A549 (cell line): ENCODE measurements around the gene TTC34. TPM values are rescaled to one million over a fixed set of nuclear protein-coding genes. Genes with fewer than 3 reads are reported as not detected.

ENCODE experiments used
- ATAC-seq, 2 experiments: fragments of 200-7000 bp in 1 of 2; fragments of >200 bp in 1 of 2; cut with Nextera tagmentation in 1 of 2; cut with Tn5 transposase in 1 of 2; 3 replicates each; pipeline versions ENCODE4 v1.8.0 to v1.9.1; 2018 to 2020; ENCODE audit warnings: mild to moderate bottlenecking in 1 of 2, moderate library complexity in 1 of 2
- CTCF ChIA-PET: fragments of 300-600 bp; sonication (Branson Sonifier 250); formaldehyde crosslinking; extraction: SDS; loops from one replicate; lab custom pipeline; 2021; ENCODE audit warnings: antibody characterized with exemption, inconsistent platforms; lab: Yijun Ruan, JAX
- POLR2A ChIA-PET: fragments of 350-600 bp; formaldehyde crosslinking; extraction: SDS; loops from one replicate; lab custom pipeline; 2021; ENCODE audit warnings: antibody characterized with exemption, inconsistent platforms; lab: Yijun Ruan, JAX
- DNase-seq, 2 experiments: peaks; one replicate each; pipeline versions ENCODE4 v3.0.0 to v3.0.0-alpha.2; 2011 to 2016; ENCODE audit warnings: low read depth in 1 of 2, low spot score in 1 of 2
- FAIRE-seq: peaks from 2 replicates; lab custom pipeline; 2011; peaks lifted over from hg19 to GRCh38; lab: Jason Lieb, UNC
- H3K27ac ChIP-seq, 2 experiments: fragments of >200 bp; sonication (Bioruptor Twin); formaldehyde crosslinking; 3 replicates each; pipeline ENCODE4 v1.5.1; 2016 to 2017
- H3K4me1 ChIP-seq: fragments of >200 bp; sonication (Bioruptor Twin); formaldehyde crosslinking; 3 replicates; pipeline ENCODE4 v1.6.1; 2016
- H3K4me2 ChIP-seq: fragments of >200 bp; sonication (Bioruptor Twin); formaldehyde crosslinking; 3 replicates; pipeline ENCODE4 v1.6.1; 2016
- H3K4me3 ChIP-seq: fragments of >200 bp; sonication (Bioruptor Twin); formaldehyde crosslinking; 3 replicates; pipeline ENCODE4 v1.5.1; 2016
- H3K9me3 ChIP-seq: fragments of >200 bp; sonication (Bioruptor Twin); formaldehyde crosslinking; 3 replicates; pipeline ENCODE4 v1.6.1; 2016
- CBX8 ChIP-seq: fragments of 200-600 bp; sonication (generic); IDR thresholded peaks from 2 replicates; pipeline ENCODE4 v1.6.1; 2016
- CEBPB ChIP-seq, 2 experiments: fragments of >200 bp in 1 of 2; sonication (Bioruptor Twin) in 1 of 2; formaldehyde crosslinking in 1 of 2; IDR thresholded peaks; 2 replicates each; pipeline ENCODE4 v1.6.1; 2012 to 2016
- CTCF ChIP-seq: fragments of >200 bp; sonication (Bioruptor Twin); formaldehyde crosslinking; IDR thresholded peaks from 3 replicates; pipeline ENCODE4 v1.5.1; 2016
- ELK1 ChIP-seq: fragments of 150-350 bp; IDR thresholded peaks from 2 replicates; pipeline ENCODE4 v1.6.1; 2014; ENCODE audit warnings: low read depth, mild to moderate bottlenecking, low read length
- EP300 ChIP-seq, 2 experiments: fragments of >200 bp; sonication (Bioruptor Twin); formaldehyde crosslinking; IDR thresholded peaks; 2 replicates in 1 of 2; 3 replicates in 1 of 2; pipeline ENCODE4 v1.6.1; 2016 to 2017
- FOSL2 ChIP-seq, 2 experiments: fragments of 450-650 bp in 1 of 2; fragments of >200 bp in 1 of 2; sonication (Bioruptor Twin) in 1 of 2; formaldehyde crosslinking; IDR thresholded peaks; 2 replicates each; pipeline versions ENCODE4 v1.5.0 to v1.6.1; 2016 to 2020; ENCODE audit warnings: mild to moderate bottlenecking in 1 of 2, moderate library complexity in 1 of 2
- FOXS1 ChIP-seq: fragments of 250-450 bp; sonication (Bioruptor Pico); IDR thresholded peaks from 2 replicates; pipeline ENCODE4 v1.5.0; 2020; ENCODE audit warnings: mild to moderate bottlenecking, moderate library complexity
- GATA3 ChIP-seq: IDR thresholded peaks from 2 replicates; pipeline ENCODE4 v1.6.1; 2012; ENCODE audit warnings: borderline replicate concordance
- HEYL ChIP-seq: fragments of 250-450 bp; sonication (Bioruptor Pico); IDR thresholded peaks from 2 replicates; pipeline ENCODE4 v1.8.0; 2021; ENCODE audit warnings: mild to moderate bottlenecking, moderate library complexity
- HMGXB4 ChIP-seq: fragments of 250-450 bp; sonication (Bioruptor Pico); IDR thresholded peaks from 2 replicates; pipeline ENCODE4 v1.5.0; 2021; ENCODE audit warnings: mild to moderate bottlenecking, moderate library complexity, borderline replicate concordance
- KDM1A ChIP-seq: fragments of 200-600 bp; sonication (generic); IDR thresholded peaks from 2 replicates; pipeline ENCODE4 v1.6.1; 2016; ENCODE audit warnings: low read depth, mild to moderate bottlenecking
- NPAS2 ChIP-seq: fragments of 250-450 bp; sonication (Bioruptor Pico); IDR thresholded peaks from 2 replicates; pipeline ENCODE4 v1.8.0; 2022; ENCODE audit warnings: mild to moderate bottlenecking, moderate library complexity, borderline replicate concordance
- POLR2A ChIP-seq: IDR thresholded peaks from 2 replicates; pipeline ENCODE4 v1.6.1; 2012; ENCODE audit warnings: mild to moderate bottlenecking, low read length
- RAD21 ChIP-seq, 2 experiments: fragments of >200 bp in 1 of 2; sonication (Bioruptor Twin) in 1 of 2; formaldehyde crosslinking in 1 of 2; IDR thresholded peaks in 1 of 2; conservative IDR thresholded peaks in 1 of 2; 2 replicates in 1 of 2; 3 replicates in 1 of 2; pipeline ENCODE4 v1.6.1; 2012 to 2018; ENCODE audit warnings: inconsistent platforms in 1 of 2
- RCOR1 ChIP-seq: fragments of 150-350 bp; IDR thresholded peaks from 2 replicates; pipeline ENCODE4 v1.6.1; 2014; ENCODE audit warnings: antibody characterized with exemption, low read length, low read depth
- RFX5 ChIP-seq: fragments of 450-650 bp; IDR thresholded peaks from 2 replicates; pipeline ENCODE4 v1.7.1; 2014; ENCODE audit warnings: antibody characterized with exemption, mild to moderate bottlenecking, moderate library complexity
- SMC3 ChIP-seq: fragments of >200 bp; sonication (Bioruptor Twin); formaldehyde crosslinking; IDR thresholded peaks from 3 replicates; pipeline ENCODE4 v1.6.1; 2018; ENCODE audit warnings: inconsistent platforms
- SREBF2 ChIP-seq: fragments of 450-650 bp; IDR thresholded peaks from 2 replicates; pipeline ENCODE4 v1.6.1; 2014; ENCODE audit warnings: mild to moderate bottlenecking, moderate library complexity
- ZSCAN20 ChIP-seq: fragments of 250-450 bp; sonication (Bioruptor Pico); IDR thresholded peaks from 2 replicates; pipeline ENCODE4 v1.8.0; 2022; ENCODE audit warnings: mild to moderate bottlenecking, moderate library complexity
- WGBS: methylation state at CpG from one replicate; pipeline ENCODE4 v1.1.6; 2017; ENCODE audit errors: missing lambda C conversion rate; 5-methylcytosine and 5-hydroxymethylcytosine counted together
- polyA plus RNA-seq, 4 experiments: library from polyadenylated mRNA; depleted of rRNA in 3 of 4; stranded (reverse); fragments of >200 nt; fragmentation: RNase III in 1 of 4; extraction: RNeasy Plus Mini Kit Qiagen cat#74134 plus additional on column Dnase treatment in 1 of 4; gene quantifications; 2 replicates in 3 of 4; 3 replicates in 1 of 4; pipeline ENCODE4 v1.2.3, GENCODE V29; 2011 to 2017

Gene TTC34
- polyA plus RNA-seq, 2 of the 4 experiments (the other 2 are of a cell fraction) = 0.04 to 0.05 TPM

- peak; percentile 74 to 93; a peak in 5 of 6 replicates for ATAC-seq
- Histone ChIP-seq H3K4me1 (no peaks in the 10 kb centered on the region), H3K4me2 (no peak overlapping the region), H3K27ac (no peak overlapping the region), H3K4me3 (no peak overlapping the region), H3K9me3 (no peaks in the 10 kb centered on the region)
- POLR2A ChIA-PET = no interaction called here
- no peak for TF ChIP-seq RCOR1
- TF ChIP-seq SMC3 = peak; percentile 53
- no peak for TF ChIP-seq NPAS2 (CRISPR knock-in tag)
- peak; percentile 46 for TF ChIP-seq CTCF
- TF ChIP-seq RAD21 (conservative IDR thresholded peaks at IDR 0.05 in 1 of 2, IDR thresholded peaks at IDR 0.05 in 1 of 2) = peak; percentile 62 to 65
- 46% methylated on average over 5 of the region's 29 CpGs for WGBS
- peak; percentile 17 to 38 for DNase-seq
- CTCF ChIA-PET = interaction anchor here (0.7 to 2.9 kb wide), 8 partner anchors 9 to 602 kb away, joined by 3 to 17 read pairs (median 4); no protein-coding TSS in a partner anchor
- no peak for FAIRE-seq
Measured at GRCh38 chr1:2821966-2822620, 20.6 kb upstream of the TTC34 start.

- ChIA-PET POLR2A (no interaction called here), CTCF (interaction anchor here (0.7 to 2.9 kb wide), 6 partner anchors 8 to 603 kb away, joined by 3 to 17 read pairs (median 6); no protein-coding TSS in a partner anchor)
- no peak overlapping the region for H3K27ac ChIP-seq
- no peaks in the 10 kb centered on the region for H3K9me3 ChIP-seq
- TF ChIP-seq ZSCAN20 = no peak
- TF ChIP-seq ELK1 = no peak
- TF ChIP-seq CBX8 = no peak
- no peak for TF ChIP-seq HEYL (CRISPR knock-in tag)
- no peak for TF ChIP-seq POLR2A
- TF ChIP-seq EP300 (IDR thresholded peaks at IDR 0.05) = no peak
- no peak for TF ChIP-seq CEBPB (IDR thresholded peaks at IDR 0.05)
- TF ChIP-seq RFX5 = no peak
- no peak for TF ChIP-seq SREBF2
- no peak overlapping the region for H3K4me2 ChIP-seq
- no peaks in the 10 kb centered on the region for H3K4me1 ChIP-seq
- H3K4me3 ChIP-seq = no peak overlapping the region
- no peak for FAIRE-seq
- DNase-seq = no peak
- ATAC-seq = no peak
- WGBS = 57% methylated on average over 11 of the region's 17 CpGs
Measured at GRCh38 chr1:2821373-2821955, 20.0 kb upstream of the TTC34 start.

- TF ChIP-seq SMC3 (no peak), NPAS2 (CRISPR knock-in tag) (no peak), FOXS1 (CRISPR knock-in tag) (no peak), GATA3 (no peak), HMGXB4 (no peak), FOSL2 (IDR thresholded peaks at IDR 0.05) (no peak), FOSL2 (CRISPR knock-in tag; IDR thresholded peaks at IDR 0.05) (no peak), KDM1A (no peak)
- no peaks in the 10 kb centered on the region for H3K9me3 ChIP-seq
- no peaks in the 10 kb centered on the region for H3K4me1 ChIP-seq
- no peak overlapping the region for H3K27ac ChIP-seq
- WGBS = 43% methylated on average over 5 of the region's 11 CpGs
- FAIRE-seq = no peak
- ChIA-PET CTCF (interaction anchor here (0.8 to 2.9 kb wide), 4 partner anchors 9 to 603 kb away, joined by 5 to 17 read pairs (median 6); no protein-coding TSS in a partner anchor), POLR2A (no interaction called here)
- ATAC-seq = no peak
- no peak overlapping the region for H3K4me2 ChIP-seq
- no peak overlapping the region for H3K4me3 ChIP-seq
- no peak for DNase-seq
Measured at GRCh38 chr1:2820731-2821372, 19.4 kb upstream of the TTC34 start.
